ENCODE measurements around the gene PCDHGA12. TPM values are rescaled to one million over a fixed set of nuclear protein-coding genes. Genes with fewer than 3 reads are reported as not detected.

The PCDHGA12 gene
- total and polyA plus RNA-seq, 2 of the 8 experiments (the other 6 are each of a cell fraction or from before 2014, with no cell fraction given): 0.88 to 1.3 TPM

- 0 out of 4 replicates have a peak, but pooled peaks of 1 of the 2 experiments have one; percentile 68 for TF ChIP-seq HDAC2 (IDR thresholded peaks at IDR 0.05; ENCODE audit: borderline replicate concordance in 1 of 2, low read depth in 2 of 2, low read length in 2 of 2)
- TF ChIP-seq RAD21 (IDR thresholded peaks at IDR 0.05 in 1 of 2, conservative IDR thresholded peaks at IDR 0.05 in 1 of 2; ENCODE audit: low read depth in 2 of 2, low read length in 2 of 2): peak; percentile 77 to 86
- TF ChIP-seq SUZ12 (IDR thresholded peaks at IDR 0.05; ENCODE audit: low read length): peak; percentile 41; the same call in 1 of the 2 replicates
- peak; percentile 23 for TF ChIP-seq TAF7 (optimal IDR thresholded peaks at IDR 0.05; ENCODE audit: borderline replicate concordance, low read depth, low read length)
- TF ChIP-seq TAF1 (IDR thresholded peaks at IDR 0.05; ENCODE audit: low read depth, low read length): 0 out of 2 replicates have a peak, but pooled peaks have one; percentile 58
- 0 out of 2 replicates have a peak, but pooled peaks have one; percentile 32 for TF ChIP-seq TBP (IDR thresholded peaks at IDR 0.05; ENCODE audit: low read depth, low read length)
- TF ChIP-seq ATF3 (IDR thresholded peaks at IDR 0.05; ENCODE audit: insufficient read depth, low read depth, low read length): 0 out of 2 replicates have a peak, but pooled peaks have one; percentile 2
- 0 out of 2 replicates have a peak, but pooled peaks have one; percentile 66 for TF ChIP-seq RBBP5 (IDR thresholded peaks at IDR 0.05; ENCODE audit: borderline replicate concordance, low read depth, low read length)
- TF ChIP-seq ASH2L (IDR thresholded peaks at IDR 0.05; ENCODE audit: low read length): peak; percentile 94
- TF ChIP-seq CREB1 (IDR thresholded peaks at IDR 0.05): peak; percentile 56; the same call in 1 of the 2 replicates
Measured at GRCh38 chr5:141407790-141408505, 22.4 kb upstream of the PCDHGA12 start, which contains the start of gene PCDHGB6 (continued).
